Ureter (tissue), 1 donor: ENCODE data around the gene PRPF4. TPM values are rescaled to one million over a fixed set of nuclear protein-coding genes. Genes with fewer than 3 reads are reported as not detected.

Experiments used
- DNase-seq: peaks from one replicate; pipeline ENCODE4 v3.0.0-alpha.2; 2020; ENCODE audit warnings: low spot score
- total RNA-seq: library from RNA; stranded (reverse); gene quantifications from one replicate; pipeline ENCODE4 v1.2.4, GENCODE V29; 2023
- donor health status: DM: yes; HTN: yes; CAD: no.

PRPF4 gene
- total RNA-seq, 1 donor from 2014 or later: 27.5 TPM

GRCh38 chr9:113310538-113310937 is 35.1 kb downstream of the PRPF4 start:
- no peak for DNase-seq

GRCh38 chr9:113311961-113312360 is 36.5 kb downstream of the PRPF4 start:
- no peak for DNase-seq

GRCh38 chr9:113313261-113313660 is 37.8 kb downstream of the PRPF4 start:
- DNase-seq: no peak

- no peak for DNase-seq
Measured at GRCh38 chr9:113315231-113315630, 39.8 kb downstream of the PRPF4 start.

- DNase-seq: no peak
Measured at GRCh38 chr9:113316030-113316429, 40.6 kb downstream of the PRPF4 start.

- DNase-seq: no peak
Measured at GRCh38 chr9:113317777-113318176, 42.3 kb downstream of the PRPF4 start.

GRCh38 chr9:113319054-113319453 is 43.6 kb downstream of the PRPF4 start:
- no peak for DNase-seq

GRCh38 chr9:113320051-113320450 is 44.6 kb downstream of the PRPF4 start:
- no peak for DNase-seq

- DNase-seq: no peak
Measured at GRCh38 chr9:113322671-113323070, 47.2 kb downstream of the PRPF4 start.

- DNase-seq: no peak
Measured at GRCh38 chr9:113326230-113326629, 50.8 kb downstream of the PRPF4 start.

- no peak for DNase-seq
Measured at GRCh38 chr9:113328045-113328782, 52.8 kb downstream of the PRPF4 start.

GRCh38 chr9:113331780-113332179 is 56.3 kb downstream of the PRPF4 start:
- DNase-seq: no peak

GRCh38 chr9:113337714-113338113 is 62.3 kb downstream of the PRPF4 start:
- DNase-seq: no peak

- DNase-seq: peak; percentile 88
Measured at GRCh38 chr9:113340011-113340699, 64.7 kb downstream of the PRPF4 start, which contains the start of gene WDR31. TSS of gene WDR31 (minus strand) at chr9:113340275. CDS start at chr9:113332022, 8,253 bp downstream.

- peak; percentile 67 for DNase-seq
Measured at GRCh38 chr9:113341712-113342410, 66.4 kb downstream of the PRPF4 start.

Other genes with a start within 250 kb of the PRPF4 start
- 4.3 TPM for gene ZFP37, start 218.9 kb upstream of the PRPF4 start, total RNA-seq
- gene SLC31A2, start 124.7 kb upstream of the PRPF4 start, total RNA-seq: 8.9 TPM
- 43.9 TPM for gene FKBP15, start 54.4 kb upstream of the PRPF4 start, total RNA-seq
- 26.3 TPM for gene SLC31A1, start 54.1 kb upstream of the PRPF4 start, total RNA-seq
- gene CDC26, start 86 bp upstream of the PRPF4 start, total RNA-seq: 26.6 TPM
- 0.96 TPM for gene RNF183, start 27.7 kb downstream of the PRPF4 start, total RNA-seq
- gene WDR31, start 64.6 kb downstream of the PRPF4 start, total RNA-seq: 5.1 TPM
- gene BSPRY, start 73.9 kb downstream of the PRPF4 start, total RNA-seq: 10.2 TPM
- gene HDHD3, start 101.3 kb downstream of the PRPF4 start, total RNA-seq: 39.2 TPM
- gene ALAD, start 125.6 kb downstream of the PRPF4 start, total RNA-seq: 45.4 TPM
- gene POLE3, start 135.0 kb downstream of the PRPF4 start, total RNA-seq: 34.8 TPM
- gene C9orf43, start 135.1 kb downstream of the PRPF4 start, total RNA-seq: 0.62 TPM
- 57.9 TPM for gene RGS3, start 188.1 kb downstream of the PRPF4 start, total RNA-seq